Activated CD4-positive, alpha-beta T cell treated with anti-CD3 and anti-CD28 coated beads, Interleukin-2, amount 50 U/mL, for 16 hours (primary cell): ENCODE measurements around the gene SAMD3.
"Not testable (repeated sequence)": the region's sequence is repeated elsewhere in the genome, so short reads cannot be mapped to it uniquely, and the experiment has no call there.

Experiments
- DNase-seq: peaks from one replicate; pipeline ENCODE4 v3.0.0-alpha.2; 2020

The SAMD3 gene

GRCh38 chr6:130207979-130208649 is 14.6 kb downstream of the SAMD3 start:
- DNase-seq, result no peak

GRCh38 chr6:130206479-130206878 is 16.3 kb downstream of the SAMD3 start:
- DNase-seq, result no peak

- DNase-seq, result no peak
Observed at GRCh38 chr6:130204322-130204721, 18.4 kb downstream of the SAMD3 start.

- no peak for DNase-seq
Observed at GRCh38 chr6:130203370-130203769, 19.4 kb downstream of the SAMD3 start.

GRCh38 chr6:130202782-130203181 is 20.0 kb downstream of the SAMD3 start:
- no peak for DNase-seq

- DNase-seq, result no peak
Observed at GRCh38 chr6:130200020-130200419, 22.7 kb downstream of the SAMD3 start.

GRCh38 chr6:130198483-130199035 is 24.2 kb downstream of the SAMD3 start:
- no peak for DNase-seq

- DNase-seq, result not testable (repeated sequence)
Observed at GRCh38 chr6:130197816-130198482, 24.8 kb downstream of the SAMD3 start.

- not testable (repeated sequence) for DNase-seq
Observed at GRCh38 chr6:130194434-130194833, 28.3 kb downstream of the SAMD3 start.

- DNase-seq, result no peak
Observed at GRCh38 chr6:130190701-130191690, 31.8 kb downstream of the SAMD3 start.

GRCh38 chr6:130189531-130190397 is 33.0 kb downstream of the SAMD3 start:
- no peak for DNase-seq

- DNase-seq, result no peak
Observed at GRCh38 chr6:130188207-130188899, 34.4 kb downstream of the SAMD3 start.

GRCh38 chr6:130187335-130188206 is 35.2 kb downstream of the SAMD3 start:
- peak; percentile 45 for DNase-seq

- DNase-seq, result no peak
Observed at GRCh38 chr6:130185658-130186057, 37.1 kb downstream of the SAMD3 start.

- DNase-seq, result peak; percentile 39
Observed at GRCh38 chr6:130183271-130184222, 39.2 kb downstream of the SAMD3 start.

GRCh38 chr6:130182466-130182865 is 40.3 kb downstream of the SAMD3 start:
- DNase-seq, result no peak

- no peak for DNase-seq
Observed at GRCh38 chr6:130178692-130179091, 44.1 kb downstream of the SAMD3 start.

GRCh38 chr6:130176378-130176777 is 46.4 kb downstream of the SAMD3 start:
- no peak for DNase-seq

GRCh38 chr6:130173377-130174004 is 49.3 kb downstream of the SAMD3 start:
- not testable (repeated sequence) for DNase-seq
